ENCODE data around the gene OR4X1.
"Not testable (repeated sequence)": the region's sequence is repeated elsewhere in the genome, so short reads cannot be mapped to it uniquely, and the experiment has no call there.

Gene OR4X1

GRCh38 chr11:48263423-48263911, at the start of gene OR4X1:
Gene OR4X1 (plus strand): TSS chr11:48263861. CDS start chr11:48263861, 0 bp downstream.
- no peak for DNase-seq

GRCh38 chr11:48216510-48216909, 47.2 kb upstream of the OR4X1 start, which contains the start of gene OR4B1:
Gene OR4B1 (plus strand): TSS chr11:48216810. CDS start chr11:48216810, 0 bp downstream.
- no peak for DNase-seq

GRCh38 chr11:48228761-48229160, 34.9 kb upstream of the OR4X1 start:
- DNase-seq = no peak

- DNase-seq = not testable (repeated sequence)
Measured at GRCh38 chr11:48230057-48230456, 33.6 kb upstream of the OR4X1 start.

- DNase-seq = no peak
Measured at GRCh38 chr11:48237727-48238126, 25.9 kb upstream of the OR4X1 start.

- no peak for DNase-seq
Measured at GRCh38 chr11:48242501-48242900, 21.2 kb upstream of the OR4X1 start.

- DNase-seq = no peak
Measured at GRCh38 chr11:48244804-48245203, 18.9 kb upstream of the OR4X1 start, which contains the start of gene OR4X2. Gene OR4X2 (plus strand): TSS chr11:48245104. CDS start chr11:48245104, 0 bp downstream.

- DNase-seq = no peak
Measured at GRCh38 chr11:48248902-48249301, 14.8 kb upstream of the OR4X1 start.

GRCh38 chr11:48261600-48261999, 2.1 kb upstream of the OR4X1 start:
- DNase-seq = no peak

GRCh38 chr11:48270621-48271020, 7.0 kb downstream of the OR4X1 start:
- no peak for DNase-seq

- DNase-seq = no peak
Measured at GRCh38 chr11:48272606-48273005, 8.9 kb downstream of the OR4X1 start.

- no peak for DNase-seq
Measured at GRCh38 chr11:48305923-48306322, 42.3 kb downstream of the OR4X1 start, which contains the start of gene OR4S1. Gene OR4S1 (plus strand): TSS chr11:48306223. CDS start chr11:48306223, 0 bp downstream.

GRCh38 chr11:48307760-48308386, 44.2 kb downstream of the OR4X1 start:
- peak; percentile 51 for DNase-seq

- not testable (repeated sequence) for DNase-seq
Measured at GRCh38 chr11:48313590-48313989, 49.9 kb downstream of the OR4X1 start.

All from DMS79 treated with DMSO at 0.1 percent for 48 hours (cell line).